ENCODE data around the gene TAAR5. TPM values are rescaled to one million over a fixed set of nuclear protein-coding genes. Genes with fewer than 3 reads are reported as not detected.

The TAAR5 gene
- total RNA-seq, 1 experiment from 2014 or later, result not detected

DNA sequence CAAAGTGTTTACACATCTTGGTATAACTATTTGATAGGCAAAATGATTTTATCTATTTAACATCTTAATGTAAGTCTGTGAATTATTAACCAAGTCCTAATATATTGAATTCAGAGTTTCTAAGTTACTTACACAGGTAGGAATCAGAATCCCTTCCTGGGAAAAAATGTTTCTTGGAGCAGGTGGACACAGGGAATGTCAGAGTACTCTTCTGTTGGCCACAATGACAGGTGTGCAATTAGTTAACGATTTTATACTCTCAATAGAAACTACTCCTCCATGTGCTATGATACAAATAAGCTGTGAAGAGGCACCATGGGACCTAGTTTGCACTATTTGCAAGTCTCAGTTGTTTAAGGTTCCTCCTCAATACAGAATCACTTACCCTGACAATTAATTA, 821 bp upstream of the TAAR5 start:
- H2BK20ac ChIP-seq (ENCODE audit: low read depth, low read length, poor library complexity, severe bottlenecking), result no peak overlapping the region
- H3K14ac ChIP-seq (ENCODE audit: insufficient read depth, low read length), result no peak overlapping the region
- Mint-ChIP-seq H3K9me3 (no peaks in the 10 kb centered on the region), H3K27me3 (ENCODE audit: low read depth) (peaks cover 2% of the 10 kb centered on the region; the same call in 1 of the 2 replicates), H3K4me1 (no peaks in the 10 kb centered on the region), H3K27ac (no peak overlapping the region), H3K4me3 (no peak overlapping the region), H3K36me3 (ENCODE audit: insufficient read depth in 1 of 3, low read depth in 3 of 3) (no peaks in the 10 kb centered on the region)
- no peak overlapping the region for H3K27ac ChIP-seq (ENCODE audit: insufficient read length, low read depth, low read length)
- H2BK15ac ChIP-seq (ENCODE audit: low read depth, low read length), result no peak overlapping the region
- H4K91ac ChIP-seq (ENCODE audit: insufficient read length, low read depth, low read length), result no peak overlapping the region
- no peak overlapping the region for H3K56ac ChIP-seq (ENCODE audit: insufficient read length, low read depth, low read length)
- H3K79me1 ChIP-seq (ENCODE audit: insufficient read depth, low read depth, low read length, poor library complexity, severe bottlenecking), result no peaks in the 10 kb centered on the region
- H2AK5ac ChIP-seq (ENCODE audit: insufficient read length, low read length), result no peak overlapping the region
- no peak overlapping the region for H3K4me2 ChIP-seq (ENCODE audit: insufficient read depth, insufficient read length, low read length)
- no peak overlapping the region for H3K18ac ChIP-seq (ENCODE audit: insufficient read length, low read depth, low read length)
- H2BK12ac ChIP-seq (ENCODE audit: insufficient read length, low read depth, low read length), result no peak overlapping the region
- H3K27me3 ChIP-seq (ENCODE audit: insufficient read depth, low read length), result no peaks in the 10 kb centered on the region
- H4K20me1 ChIP-seq (ENCODE audit: control insufficient read depth, insufficient read depth, insufficient read length), result no peaks in the 10 kb centered on the region
- H3K79me2 ChIP-seq (ENCODE audit: insufficient read depth, low read length), result no peaks in the 10 kb centered on the region
- H4K5ac ChIP-seq (ENCODE audit: insufficient read length, low read depth, low read length), result no peak overlapping the region
- no peak for DNase-seq
- TF ChIP-seq, protein P1, sequence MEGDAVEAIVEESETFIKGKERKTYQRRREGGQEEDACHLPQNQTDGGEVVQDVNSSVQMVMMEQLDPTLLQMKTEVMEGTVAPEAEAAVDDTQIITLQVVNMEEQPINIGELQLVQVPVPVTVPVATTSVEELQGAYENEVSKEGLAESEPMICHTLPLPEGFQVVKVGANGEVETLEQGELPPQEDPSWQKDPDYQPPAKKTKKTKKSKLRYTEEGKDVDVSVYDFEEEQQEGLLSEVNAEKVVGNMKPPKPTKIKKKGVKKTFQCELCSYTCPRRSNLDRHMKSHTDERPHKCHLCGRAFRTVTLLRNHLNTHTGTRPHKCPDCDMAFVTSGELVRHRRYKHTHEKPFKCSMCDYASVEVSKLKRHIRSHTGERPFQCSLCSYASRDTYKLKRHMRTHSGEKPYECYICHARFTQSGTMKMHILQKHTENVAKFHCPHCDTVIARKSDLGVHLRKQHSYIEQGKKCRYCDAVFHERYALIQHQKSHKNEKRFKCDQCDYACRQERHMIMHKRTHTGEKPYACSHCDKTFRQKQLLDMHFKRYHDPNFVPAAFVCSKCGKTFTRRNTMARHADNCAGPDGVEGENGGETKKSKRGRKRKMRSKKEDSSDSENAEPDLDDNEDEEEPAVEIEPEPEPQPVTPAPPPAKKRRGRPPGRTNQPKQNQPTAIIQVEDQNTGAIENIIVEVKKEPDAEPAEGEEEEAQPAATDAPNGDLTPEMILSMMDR (conservative IDR thresholded peaks at IDR 0.05), result no peak
- H2AFZ ChIP-seq (ENCODE audit: low read length), result no peak overlapping the region
- H3K23ac ChIP-seq (ENCODE audit: insufficient read length, low read depth, low read length), result no peak overlapping the region
- H3K9me3 ChIP-seq (ENCODE audit: control insufficient read depth, low read depth, low read length), result no peaks in the 10 kb centered on the region
- H3K4me1 ChIP-seq (ENCODE audit: insufficient read depth, low read length), result no peaks in the 10 kb centered on the region
- H3K23me2 ChIP-seq (ENCODE audit: insufficient read length, low read depth, low read length, poor library complexity, severe bottlenecking), result no peaks in the 10 kb centered on the region
- H3T11ph ChIP-seq (ENCODE audit: low read length), result no peak overlapping the region
- H3K9ac ChIP-seq (ENCODE audit: extremely low read depth, insufficient read length, low read length), result no peak overlapping the region
- H4K8ac ChIP-seq (replicated peaks; ENCODE audit: insufficient read length, low read depth, low read length), result no peak overlapping the region
- no peak overlapping the region for H2BK120ac ChIP-seq (ENCODE audit: low read depth, low read length, poor library complexity, severe bottlenecking)
- H2BK5ac ChIP-seq (ENCODE audit: insufficient read length, low read length), result no peak overlapping the region
- H3K4ac ChIP-seq (ENCODE audit: low read depth, low read length), result no peak overlapping the region
- WGBS (ENCODE audit: extremely low coverage, insufficient read length, low lambda C conversion rate), result no CpG with 5 or more reads among the region's 1 CpG
